Measurements from ENCODE around the gene GADD45B.

- TF ChIP-seq POLR2A (IDR thresholded peaks at IDR 0.05; ENCODE audit: low read depth, low read length) (no peak), POLR2AphosphoS5 (IDR thresholded peaks at IDR 0.05; ENCODE audit: low read depth, low read length) (no peak)
Measured at GRCh38 chr19:2444251-2445002, 31.5 kb upstream of the GADD45B start.

Measured in GM12892 (cell line).